ENCODE measurements around the gene ALMS1. TPM values are rescaled to one million over a fixed set of nuclear protein-coding genes. Genes with fewer than 3 reads are reported as not detected.

The ALMS1 gene
- polyA plus RNA-seq, 1 donor (not counting 4 experiments of a cell fraction or from before 2014, with no cell fraction given): 4.4 TPM

DNA sequence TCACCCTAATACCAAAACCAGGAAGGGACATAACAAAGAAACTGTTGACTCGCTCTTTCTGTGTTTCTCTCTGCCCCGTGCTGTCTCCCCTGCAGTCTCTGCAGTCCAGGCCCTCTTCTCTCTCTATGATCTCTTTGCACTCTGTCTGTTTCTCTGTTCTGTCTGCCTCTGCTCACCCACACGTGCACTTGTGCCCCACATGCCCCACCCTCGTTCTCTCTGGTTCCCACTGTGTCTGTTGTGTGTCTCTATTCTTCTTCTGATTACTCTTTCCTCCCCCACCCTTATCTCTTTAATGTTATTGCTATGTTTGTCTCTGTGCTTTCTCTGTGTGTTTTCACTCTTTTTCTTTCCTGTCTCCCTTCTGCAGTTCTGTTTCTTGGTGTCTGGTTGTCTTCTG lies 202.5 kb downstream of the ALMS1 start:
- no peak for FAIRE-seq
- Histone ChIP-seq H2AFZ (ENCODE audit: control insufficient read depth, low read length) (no peak overlapping the region), H3K9me3 (ENCODE audit: control insufficient read depth, low read depth, low read length) (no peaks in the 10 kb centered on the region), H3K4me2 (ENCODE audit: control insufficient read depth, extremely low read depth, insufficient read depth, low read depth, low read length) (no peak overlapping the region), H3K9ac (ENCODE audit: control insufficient read depth, extremely low read depth, insufficient read depth, low read length) (no peak overlapping the region), H3K79me2 (ENCODE audit: control insufficient read depth, insufficient read depth, low read length) (no peaks in the 10 kb centered on the region), H3K27ac (ENCODE audit: control insufficient read depth, insufficient read depth, low read length) (no peak overlapping the region), H3K27me3 (ENCODE audit: control insufficient read depth, extremely low read depth, insufficient read depth, low read length) (no peaks in the 10 kb centered on the region), H3K4me1 (ENCODE audit: control insufficient read depth, extremely low read depth, insufficient read depth, low read length) (no peaks in the 10 kb centered on the region), H3K9me1 (ENCODE audit: control insufficient read depth, extremely low read depth, insufficient read depth, low read length) (no peaks in the 10 kb centered on the region), H3K4me3 (ENCODE audit: control insufficient read depth in 2 of 3, extremely low read depth in 1 of 3, insufficient read depth in 2 of 3, low read depth in 1 of 3, low read length in 3 of 3) (no peak overlapping the region), H4K20me1 (ENCODE audit: control insufficient read depth, extremely low read depth, insufficient read depth, low read length) (no peaks in the 10 kb centered on the region), H3K36me3 (ENCODE audit: control insufficient read depth in 2 of 2, extremely low read depth in 1 of 2, insufficient read depth in 2 of 2, low read length in 2 of 2) (no peaks in the 10 kb centered on the region)
- TF ChIP-seq EZH2 (IDR thresholded peaks at IDR 0.05; ENCODE audit: low read length): no peak
- TF ChIP-seq, protein P1, sequence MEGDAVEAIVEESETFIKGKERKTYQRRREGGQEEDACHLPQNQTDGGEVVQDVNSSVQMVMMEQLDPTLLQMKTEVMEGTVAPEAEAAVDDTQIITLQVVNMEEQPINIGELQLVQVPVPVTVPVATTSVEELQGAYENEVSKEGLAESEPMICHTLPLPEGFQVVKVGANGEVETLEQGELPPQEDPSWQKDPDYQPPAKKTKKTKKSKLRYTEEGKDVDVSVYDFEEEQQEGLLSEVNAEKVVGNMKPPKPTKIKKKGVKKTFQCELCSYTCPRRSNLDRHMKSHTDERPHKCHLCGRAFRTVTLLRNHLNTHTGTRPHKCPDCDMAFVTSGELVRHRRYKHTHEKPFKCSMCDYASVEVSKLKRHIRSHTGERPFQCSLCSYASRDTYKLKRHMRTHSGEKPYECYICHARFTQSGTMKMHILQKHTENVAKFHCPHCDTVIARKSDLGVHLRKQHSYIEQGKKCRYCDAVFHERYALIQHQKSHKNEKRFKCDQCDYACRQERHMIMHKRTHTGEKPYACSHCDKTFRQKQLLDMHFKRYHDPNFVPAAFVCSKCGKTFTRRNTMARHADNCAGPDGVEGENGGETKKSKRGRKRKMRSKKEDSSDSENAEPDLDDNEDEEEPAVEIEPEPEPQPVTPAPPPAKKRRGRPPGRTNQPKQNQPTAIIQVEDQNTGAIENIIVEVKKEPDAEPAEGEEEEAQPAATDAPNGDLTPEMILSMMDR (optimal IDR thresholded peaks at IDR 0.05 in 1 of 3, IDR thresholded peaks at IDR 0.05 in 1 of 3, conservative IDR thresholded peaks at IDR 0.05 in 1 of 3; ENCODE audit: extremely low read depth in 1 of 3, insufficient read depth in 2 of 3, low read length in 3 of 3): no peak
- no peak for DNase-seq (ENCODE audit: low read depth, low spot score)
- dilution Hi-C loops (cut with MboI; ENCODE audit: extremely low pct_ligation_motif_present, low sequenced_read_pairs): no loop called here

DNA sequence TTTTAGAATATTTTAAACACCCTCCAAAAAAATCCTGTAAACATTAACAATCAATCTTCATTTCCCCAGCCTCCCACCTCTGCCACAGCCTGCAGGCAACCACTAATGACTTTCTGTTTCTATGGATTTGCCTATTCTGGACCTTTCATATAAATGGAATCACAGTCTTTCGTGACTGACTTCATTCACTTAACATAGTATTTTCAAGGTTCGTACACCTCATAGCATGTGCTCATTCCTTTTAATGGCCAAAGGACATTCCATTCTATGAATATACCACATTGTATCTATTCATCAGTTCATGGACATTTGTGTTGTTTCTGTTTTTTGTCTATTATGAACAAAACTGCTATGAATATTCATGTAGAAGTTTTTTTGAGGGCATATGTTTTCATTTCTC lies 208.0 kb downstream of the ALMS1 start:
- FAIRE-seq: no peak
- no peak overlapping the region for H3K9ac ChIP-seq (ENCODE audit: control insufficient read depth, extremely low read depth, insufficient read depth, low read length)
- no peaks in the 10 kb centered on the region for H3K4me1 ChIP-seq (ENCODE audit: control insufficient read depth, extremely low read depth, insufficient read depth, low read length)
- H4K20me1 ChIP-seq (ENCODE audit: control insufficient read depth, extremely low read depth, insufficient read depth, low read length): no peaks in the 10 kb centered on the region
- no peaks in the 10 kb centered on the region for H3K27me3 ChIP-seq (ENCODE audit: control insufficient read depth, extremely low read depth, insufficient read depth, low read length)
- H3K4me2 ChIP-seq (ENCODE audit: control insufficient read depth, extremely low read depth, insufficient read depth, low read depth, low read length): no peak overlapping the region
- no peak overlapping the region for H3K4me3 ChIP-seq (ENCODE audit: control insufficient read depth in 2 of 3, extremely low read depth in 1 of 3, insufficient read depth in 2 of 3, low read depth in 1 of 3, low read length in 3 of 3)
- H3K27ac ChIP-seq (ENCODE audit: control insufficient read depth, insufficient read depth, low read length): no peak overlapping the region
- no peaks in the 10 kb centered on the region for H3K9me1 ChIP-seq (ENCODE audit: control insufficient read depth, extremely low read depth, insufficient read depth, low read length)
- TF ChIP-seq, protein P1 (optimal IDR thresholded peaks at IDR 0.05 in 1 of 3, IDR thresholded peaks at IDR 0.05 in 1 of 3, conservative IDR thresholded peaks at IDR 0.05 in 1 of 3; ENCODE audit: extremely low read depth in 1 of 3, insufficient read depth in 2 of 3, low read length in 3 of 3): no peak
- no peak for TF ChIP-seq EZH2 (IDR thresholded peaks at IDR 0.05; ENCODE audit: low read length)
- H2AFZ ChIP-seq (ENCODE audit: control insufficient read depth, low read length): no peak overlapping the region
- DNase-seq (ENCODE audit: low read depth, low spot score): no peak
- no peaks in the 10 kb centered on the region for H3K9me3 ChIP-seq (ENCODE audit: control insufficient read depth, low read depth, low read length)
- dilution Hi-C loops (cut with MboI; ENCODE audit: extremely low pct_ligation_motif_present, low sequenced_read_pairs): no loop called here
- no peaks in the 10 kb centered on the region for H3K79me2 ChIP-seq (ENCODE audit: control insufficient read depth, insufficient read depth, low read length)
- no peaks in the 10 kb centered on the region for H3K36me3 ChIP-seq (ENCODE audit: control insufficient read depth in 2 of 2, extremely low read depth in 1 of 2, insufficient read depth in 2 of 2, low read length in 2 of 2)

All from keratinocyte (primary cell).